ENCODE measurements around the gene CLEC4F.
A peak's percentile ranks its signal among the peaks of the same experiment; 100 is the strongest.

CLEC4F gene

GRCh38 chr2:70785137-70785911 lies 35.1 kb downstream of the CLEC4F start:
- DNase-seq: peak; percentile 47 to 58

GRCh38 chr2:70784320-70784719 lies 36.1 kb downstream of the CLEC4F start:
- no peak for DNase-seq

- no peak for DNase-seq
These were observed 40.4 kb downstream of the CLEC4F start for GRCh38 chr2:70779911-70780545.

GRCh38 chr2:70779491-70779890 lies 40.9 kb downstream of the CLEC4F start:
- DNase-seq: no peak

GRCh38 chr2:70778676-70779075 lies 41.7 kb downstream of the CLEC4F start:
- no peak for DNase-seq

- no peak for DNase-seq
These were observed 42.9 kb downstream of the CLEC4F start for GRCh38 chr2:70777450-70777849.

- no peak for DNase-seq
These were observed 44.1 kb downstream of the CLEC4F start for GRCh38 chr2:70776266-70776665.

GRCh38 chr2:70775141-70775540 lies 45.3 kb downstream of the CLEC4F start:
- DNase-seq: no peak

GRCh38 chr2:70772486-70773155 lies 47.8 kb downstream of the CLEC4F start:
- no peak for DNase-seq

GRCh38 chr2:70771446-70771845 lies 49.0 kb downstream of the CLEC4F start:
- no peak for DNase-seq

- DNase-seq: no peak
These were observed 50.9 kb downstream of the CLEC4F start for GRCh38 chr2:70769450-70769849.

GRCh38 chr2:70768590-70769085 lies 51.8 kb downstream of the CLEC4F start:
- no peak for DNase-seq

- peak; percentile 56 to 67 for DNase-seq
These were observed 52.5 kb downstream of the CLEC4F start, which contains the start of gene ADD2 for GRCh38 chr2:70767699-70768589. Gene ADD2 (minus strand): TSS chr2:70768200. CDS start chr2:70706408, 61,792 bp downstream.

- peak; percentile 41 to 47 for DNase-seq
These were observed 53.2 kb downstream of the CLEC4F start for GRCh38 chr2:70767079-70767698.

GRCh38 chr2:70766357-70767078 lies 53.9 kb downstream of the CLEC4F start:
- DNase-seq: no peak

- no peak for DNase-seq
These were observed 54.9 kb downstream of the CLEC4F start for GRCh38 chr2:70765507-70765906.

- no peak for DNase-seq
These were observed 61.0 kb downstream of the CLEC4F start for GRCh38 chr2:70759446-70759845.
